Measurements from ENCODE around the gene CFAP54.
"Not testable (repeated sequence)": the region's sequence is repeated elsewhere in the genome, so short reads cannot be mapped to it uniquely, and the experiment has no call there.

CFAP54 gene, protein sequence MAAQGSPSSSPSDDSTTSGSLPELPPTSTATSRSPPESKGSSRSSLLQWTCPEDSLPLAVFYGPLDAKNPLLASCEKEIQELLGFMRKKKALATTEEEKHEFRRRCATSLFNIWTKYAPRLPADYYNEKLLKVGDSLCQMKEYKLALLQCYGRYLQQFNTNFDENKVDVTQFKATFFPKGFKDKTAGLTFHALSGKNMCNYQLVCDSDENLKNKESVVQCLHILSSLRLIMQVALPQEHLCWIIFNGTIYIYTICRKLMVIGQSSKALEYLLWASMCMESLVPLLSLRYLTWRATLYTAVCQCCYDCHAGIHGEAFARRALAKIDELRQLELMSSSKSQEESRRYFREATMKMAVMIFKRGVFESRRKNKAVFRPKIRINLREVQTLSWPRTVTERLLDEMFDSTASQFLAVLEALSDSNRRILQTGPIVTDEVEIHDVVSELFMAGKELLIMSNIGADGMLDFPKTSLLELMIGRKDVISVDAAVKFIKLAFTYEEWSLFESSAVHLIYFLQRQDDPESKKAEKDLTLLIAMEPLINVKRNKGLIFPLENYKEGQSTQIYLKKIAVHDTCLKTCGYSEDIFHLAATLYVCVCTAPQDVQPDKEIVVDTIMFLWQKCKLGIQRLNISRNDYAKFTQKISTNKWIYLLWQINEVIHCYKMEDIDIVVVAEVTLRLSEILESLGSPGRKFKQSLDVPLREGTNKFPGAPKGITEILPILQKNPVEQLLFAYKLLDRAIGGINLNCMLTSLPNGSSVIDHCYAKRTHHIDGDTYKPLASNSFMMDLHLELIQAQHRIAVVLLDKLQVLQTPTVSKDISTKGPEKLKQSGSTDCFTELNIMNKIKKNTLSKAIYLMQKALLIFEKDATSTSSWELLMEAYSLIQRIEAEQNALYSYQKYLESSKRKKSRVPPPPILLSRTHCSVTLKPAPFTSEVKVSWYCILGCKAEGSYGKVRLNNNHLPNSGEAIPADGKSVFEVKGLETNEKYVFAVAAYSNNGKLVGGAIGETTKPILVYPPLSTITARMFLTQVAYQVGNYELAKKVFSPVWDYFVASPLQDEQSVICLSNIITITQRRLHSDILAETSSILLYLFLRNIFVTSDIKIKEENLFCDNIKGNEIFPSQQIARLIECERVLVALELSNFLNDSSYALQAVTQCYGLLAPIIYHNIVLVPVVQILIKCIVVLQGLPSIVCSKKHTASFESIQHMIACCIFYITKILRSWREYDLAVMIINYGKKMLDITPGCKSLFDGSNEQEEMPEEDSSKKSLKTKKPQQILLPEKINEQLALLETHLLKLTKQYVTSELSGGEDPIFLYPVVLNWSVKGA (N-terminal part only)

DNA sequence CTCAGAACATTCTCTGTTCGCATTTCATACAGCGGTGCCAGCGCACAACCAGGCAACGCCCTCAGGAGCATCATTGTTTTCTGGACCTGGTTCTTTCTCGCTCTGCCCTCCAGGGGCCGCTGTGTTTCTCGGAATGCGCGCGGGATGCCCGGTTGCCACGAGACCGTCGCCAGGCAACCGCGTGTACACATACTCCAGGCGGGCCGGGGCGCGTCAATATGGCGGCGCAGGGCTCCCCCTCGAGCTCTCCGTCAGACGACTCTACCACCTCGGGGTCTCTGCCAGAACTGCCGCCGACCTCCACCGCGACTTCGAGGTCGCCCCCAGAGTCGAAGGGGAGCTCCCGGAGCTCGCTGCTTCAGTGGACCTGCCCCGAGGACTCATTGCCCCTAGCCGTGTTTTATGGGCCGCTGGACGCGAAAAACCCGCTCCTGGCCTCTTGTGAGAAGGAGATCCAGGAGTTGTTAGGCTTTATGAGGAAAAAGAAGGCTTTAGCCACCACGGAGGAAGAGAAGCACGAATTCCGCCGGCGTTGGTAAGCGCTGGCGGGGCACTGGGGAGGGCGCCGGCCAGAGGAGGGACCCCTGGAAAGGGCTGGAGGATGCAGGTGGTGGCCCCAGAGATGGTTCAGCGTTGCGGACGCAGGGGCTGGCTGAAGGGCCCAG lies at the start of gene CFAP54:
Gene CFAP54, plus strand, starts transcription at position 186 of the 665 bp plus-strand sequence. Its CDS starts 33 bp downstream, at position 219.
- DNase-seq (ENCODE audit: low read depth in 1 of 2, low spot score in 1 of 2), result peak; percentile 90

DNA sequence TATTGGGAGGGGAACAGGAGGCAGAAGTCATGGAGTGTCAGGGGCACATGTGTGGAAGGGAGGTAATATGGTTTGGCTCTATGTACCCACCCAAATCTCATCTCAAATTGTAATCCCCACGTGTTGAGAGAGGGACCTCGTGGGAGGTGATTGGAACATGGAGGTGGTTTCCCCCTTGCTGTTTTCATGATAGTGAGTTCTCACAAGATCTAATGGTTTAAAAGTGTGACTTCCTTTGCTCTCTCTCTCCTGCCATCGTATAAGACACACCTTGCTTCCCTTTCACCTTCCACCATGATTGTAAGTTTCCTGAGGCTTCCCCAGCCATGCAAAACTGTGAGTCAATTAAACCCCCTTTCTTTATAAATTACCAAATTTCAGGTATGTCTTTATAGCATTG lies 47.6 kb upstream of the CFAP54 start:
- no peak for DNase-seq (ENCODE audit: low read depth in 1 of 2, low spot score in 1 of 2)

DNA sequence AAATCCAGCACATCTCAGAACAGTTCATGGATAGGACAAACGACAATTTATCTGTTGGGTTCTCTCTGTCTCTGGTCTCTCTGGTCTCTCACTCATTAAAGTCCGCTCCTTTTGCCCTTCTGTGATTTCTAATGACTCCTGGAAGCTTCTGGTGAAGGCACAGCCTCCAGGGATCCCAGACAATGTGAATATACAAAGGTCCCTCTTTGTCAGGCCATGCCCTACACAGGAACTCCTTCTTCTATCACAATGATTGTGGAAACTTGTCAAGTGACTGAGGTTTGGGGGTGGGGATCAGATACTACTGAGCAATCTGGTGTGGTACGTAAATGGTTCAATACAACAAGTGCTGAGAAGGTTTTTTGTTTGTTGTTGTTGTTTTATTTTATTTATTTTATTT lies 46.5 kb upstream of the CFAP54 start:
- no peak for DNase-seq (ENCODE audit: low read depth in 1 of 2, low spot score in 1 of 2)

DNA sequence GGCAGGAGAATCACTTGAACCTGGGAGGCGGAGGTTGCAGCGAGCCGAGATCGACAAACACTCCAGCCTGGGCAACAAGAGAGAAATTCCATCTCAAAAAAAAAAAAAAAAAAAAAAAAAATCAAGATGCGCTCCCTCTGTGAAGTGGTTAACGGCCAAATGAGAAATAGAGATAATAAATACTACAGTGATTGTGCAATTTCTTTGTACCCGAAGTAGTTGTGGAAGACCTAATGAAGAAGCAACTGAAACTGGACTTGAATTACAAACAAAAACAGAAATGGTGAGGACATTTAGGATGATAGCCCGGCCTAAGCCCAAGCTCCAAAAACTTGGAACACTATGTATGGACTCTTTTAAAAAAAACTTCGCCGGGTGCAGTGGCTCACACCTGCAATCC lies 45.0 kb upstream of the CFAP54 start:
- DNase-seq (ENCODE audit: low read depth in 1 of 2, low spot score in 1 of 2), result no peak

DNA sequence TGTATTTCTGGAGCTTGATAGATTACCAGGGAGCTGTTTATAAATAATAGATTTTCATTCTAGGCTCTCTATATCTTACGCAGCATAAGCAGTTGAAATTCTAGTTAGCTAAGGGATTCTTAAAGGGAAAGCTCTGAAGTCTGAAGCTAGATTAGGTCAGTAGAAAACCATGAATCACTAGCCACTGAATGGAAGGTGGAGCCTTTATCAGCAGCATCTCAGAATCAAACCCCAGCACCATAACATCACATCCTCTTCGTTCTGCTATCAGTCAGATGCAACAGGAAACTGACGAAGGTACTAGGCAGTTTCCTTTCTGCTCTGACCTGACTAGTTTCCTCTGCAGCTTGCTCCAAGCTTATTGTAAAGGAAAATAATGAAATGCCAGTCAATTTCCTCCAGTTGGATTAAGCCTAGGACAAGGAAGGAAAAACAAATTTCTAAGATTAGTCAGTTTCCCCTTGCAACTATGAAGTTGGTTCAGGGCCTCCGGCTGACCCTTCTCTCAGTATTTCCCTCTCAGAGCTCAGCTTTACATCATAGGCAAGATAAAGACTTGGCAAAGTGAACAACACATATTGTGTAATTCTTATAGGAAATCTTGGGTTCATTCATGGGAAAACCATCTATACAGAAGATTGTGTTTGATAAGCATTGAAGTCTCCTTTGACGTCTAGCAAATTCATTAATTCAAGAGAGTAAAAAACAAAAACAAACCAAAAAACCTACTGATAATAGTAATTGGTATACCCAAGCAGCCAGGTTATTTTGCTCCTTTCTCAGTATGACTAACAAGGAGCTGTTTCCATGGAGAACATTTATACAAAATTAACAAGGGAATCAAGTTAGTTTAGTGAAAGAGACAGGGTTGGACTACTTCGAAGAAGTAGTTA lies 43.4 kb upstream of the CFAP54 start:
- peak in 1 of 2 donors; percentile 27 for DNase-seq (ENCODE audit: low read depth in 1 of 2, low spot score in 1 of 2)

DNA sequence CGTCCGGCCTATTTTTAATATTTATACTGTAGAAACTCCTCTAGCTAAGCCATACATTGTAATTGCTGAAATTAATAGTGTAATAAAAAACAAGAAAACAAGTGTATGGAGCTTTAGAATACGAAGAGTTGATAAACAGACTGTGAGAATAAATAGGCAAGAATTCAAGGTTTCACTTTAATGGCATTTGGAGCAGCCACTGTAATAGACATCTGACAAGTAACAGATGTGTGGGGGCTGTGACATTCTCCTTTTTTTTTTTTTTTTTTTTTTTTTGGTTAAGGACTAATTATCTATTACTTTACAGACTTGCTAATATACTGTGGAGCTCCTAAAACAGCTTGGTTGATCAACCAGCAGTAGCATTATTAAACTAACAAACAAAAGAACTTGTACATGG lies 42.1 kb upstream of the CFAP54 start:
- no peak for DNase-seq (ENCODE audit: low read depth in 1 of 2, low spot score in 1 of 2)

DNA sequence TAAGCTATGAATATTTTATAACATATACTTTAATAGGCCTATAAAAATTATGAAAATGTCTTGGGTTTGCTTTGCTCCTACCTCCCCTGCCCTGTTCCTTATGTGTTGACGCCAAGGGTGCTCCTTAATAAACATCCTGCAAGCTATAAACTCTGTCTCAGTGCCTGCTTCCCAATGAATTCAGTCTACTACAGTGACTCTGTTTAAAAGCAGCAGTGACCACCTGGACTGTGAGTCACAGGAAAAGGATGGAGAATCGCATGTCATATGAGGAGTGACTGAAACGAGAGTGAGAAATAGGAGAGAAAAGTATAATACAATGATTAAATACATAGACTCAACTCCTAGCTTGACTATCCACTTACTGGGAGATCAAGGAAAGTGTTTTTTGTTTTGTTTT lies 41.1 kb upstream of the CFAP54 start:
- DNase-seq (ENCODE audit: low read depth in 1 of 2, low spot score in 1 of 2), result no peak

DNA sequence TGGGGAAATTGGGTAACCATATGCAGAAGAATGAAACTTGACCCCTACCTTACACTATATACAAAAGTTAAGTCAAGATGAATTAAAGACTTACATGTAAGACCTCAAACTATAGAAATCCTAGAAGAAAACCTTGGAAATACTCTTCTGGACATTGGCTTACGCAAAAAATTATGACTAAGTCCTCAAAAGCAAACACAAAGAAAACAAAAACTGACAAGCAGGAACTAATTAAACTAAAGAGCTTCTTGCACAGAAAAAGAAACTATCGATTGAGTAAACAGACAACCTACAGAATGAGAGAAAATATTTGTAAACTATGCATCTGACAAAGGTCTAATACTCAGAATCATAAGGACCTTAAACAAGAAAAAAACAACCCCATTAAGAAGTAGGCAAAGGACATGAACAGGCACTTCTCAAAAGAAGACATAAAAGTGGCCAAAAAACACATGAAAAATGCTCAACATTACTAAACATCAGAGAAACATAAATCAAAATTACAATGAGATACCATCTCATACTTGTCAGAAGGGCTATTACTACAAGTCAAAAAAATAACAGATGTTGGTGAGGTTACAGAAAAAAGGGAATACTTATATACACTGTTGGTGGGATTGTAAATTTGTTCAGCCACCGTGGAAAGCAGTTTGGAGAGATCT lies 37.0 kb upstream of the CFAP54 start:
- DNase-seq (ENCODE audit: low read depth in 1 of 2, low spot score in 1 of 2), result no peak

DNA sequence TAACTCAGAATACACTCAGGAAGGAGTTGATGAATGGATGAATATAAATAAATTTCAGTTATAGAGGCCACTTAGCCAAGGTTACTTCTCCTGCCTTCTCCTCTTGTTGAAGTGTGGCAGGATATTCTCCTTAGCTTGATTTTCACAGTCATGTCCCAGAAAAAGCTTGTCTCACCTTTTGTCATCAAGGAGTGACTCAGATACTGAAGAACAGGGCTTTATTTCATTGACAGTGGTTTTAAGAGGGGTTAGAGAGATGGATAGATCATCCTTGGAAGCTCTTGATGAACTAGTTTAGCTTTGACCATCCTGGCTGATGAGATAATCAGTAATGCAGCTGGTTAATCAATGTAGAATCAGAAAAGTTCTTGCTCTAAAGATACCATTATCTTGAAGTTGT lies 35.0 kb upstream of the CFAP54 start:
- DNase-seq (ENCODE audit: low read depth in 1 of 2, low spot score in 1 of 2), result no peak

DNA sequence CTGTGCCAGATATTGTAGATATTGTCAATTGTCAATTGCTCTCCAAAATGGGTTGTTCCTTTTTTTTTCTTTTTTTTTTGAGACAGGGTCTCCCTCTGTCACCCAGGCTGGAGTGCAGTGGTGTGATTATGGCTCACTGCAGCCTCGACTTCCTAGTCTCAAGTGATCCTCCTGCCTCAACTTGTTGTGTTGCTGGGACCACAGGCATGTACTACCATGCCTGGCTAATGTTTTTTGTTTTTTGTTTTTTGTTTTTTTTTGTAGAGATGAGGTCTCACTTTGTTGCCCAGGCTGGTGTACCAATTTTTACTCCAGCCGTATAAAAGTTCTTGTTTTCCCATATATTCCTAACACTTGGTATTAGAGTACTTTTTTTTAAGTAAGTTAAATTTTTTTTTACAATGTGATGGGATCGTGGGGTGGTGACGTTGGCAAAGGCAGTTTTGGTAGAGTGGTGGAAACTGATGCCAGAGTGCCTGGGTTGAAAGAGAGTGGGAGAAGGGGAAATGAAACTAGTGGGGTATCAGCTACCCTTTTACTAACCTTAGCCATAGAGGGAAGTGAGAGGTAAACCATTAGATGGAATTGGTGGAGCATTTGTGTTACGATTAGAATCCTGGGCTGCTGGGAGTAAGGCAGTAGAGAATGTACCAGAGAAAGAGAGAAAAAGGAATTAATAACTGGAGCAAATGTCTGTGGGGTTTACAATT lies 33.0 kb upstream of the CFAP54 start:
- DNase-seq (ENCODE audit: low read depth in 1 of 2, low spot score in 1 of 2), result no peak

DNA sequence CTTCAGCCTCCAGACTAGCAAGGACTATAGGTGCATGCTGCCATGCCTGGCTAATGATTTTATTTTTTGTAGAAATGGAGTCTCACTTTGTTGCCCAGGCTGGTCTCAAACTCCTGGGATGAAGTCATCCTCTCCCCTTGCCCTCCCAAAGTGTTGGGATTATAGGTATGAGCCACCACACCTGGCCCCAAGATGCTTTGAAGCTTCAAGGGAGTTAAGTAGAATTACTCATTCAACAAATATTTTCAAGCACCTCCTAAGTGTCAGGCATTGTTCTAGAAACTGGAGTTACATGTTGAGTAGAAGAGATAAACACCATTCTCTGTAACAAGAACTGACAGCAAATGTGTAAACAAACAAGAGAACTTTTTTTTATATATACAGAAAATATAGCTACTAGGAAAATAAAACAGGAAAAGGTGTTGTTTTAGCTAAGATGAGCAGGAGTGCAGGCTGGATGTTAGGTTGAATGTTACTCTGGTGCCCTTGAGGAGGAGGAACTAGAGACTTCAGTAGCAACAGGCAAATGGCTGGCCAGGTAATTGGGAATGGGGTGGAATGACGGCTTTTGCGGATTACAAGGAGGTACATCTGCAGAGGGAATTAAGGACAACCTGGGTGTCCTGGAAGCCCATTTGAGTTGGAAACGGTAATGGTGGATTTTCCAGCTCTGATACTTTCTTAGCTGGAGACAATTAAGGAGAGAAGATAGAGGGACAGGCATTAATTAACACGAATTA lies 32.0 kb upstream of the CFAP54 start:
- no peak for DNase-seq (ENCODE audit: low read depth in 1 of 2, low spot score in 1 of 2)

DNA sequence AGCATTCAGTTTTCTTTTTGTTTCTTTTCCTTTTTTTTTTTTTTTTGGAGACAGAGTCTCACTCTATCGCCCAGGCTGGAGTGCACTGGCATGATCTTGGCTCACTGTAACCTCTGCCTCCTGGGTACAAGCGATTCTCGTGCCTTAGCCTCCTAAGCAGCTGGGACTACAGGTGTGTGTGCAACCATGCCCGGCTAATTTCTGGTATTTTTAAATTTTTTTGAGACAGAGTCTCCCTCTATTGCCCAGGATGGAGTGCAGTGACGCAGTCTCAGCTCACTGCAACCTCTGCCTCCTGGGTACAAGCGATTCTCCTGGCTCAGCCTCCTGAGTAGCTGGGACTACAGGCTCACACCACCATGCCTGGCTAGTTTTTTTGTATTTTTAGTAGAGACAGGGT lies 30.1 kb upstream of the CFAP54 start:
- not testable (repeated sequence) for DNase-seq (ENCODE audit: low read depth in 1 of 2, low spot score in 1 of 2)

DNA sequence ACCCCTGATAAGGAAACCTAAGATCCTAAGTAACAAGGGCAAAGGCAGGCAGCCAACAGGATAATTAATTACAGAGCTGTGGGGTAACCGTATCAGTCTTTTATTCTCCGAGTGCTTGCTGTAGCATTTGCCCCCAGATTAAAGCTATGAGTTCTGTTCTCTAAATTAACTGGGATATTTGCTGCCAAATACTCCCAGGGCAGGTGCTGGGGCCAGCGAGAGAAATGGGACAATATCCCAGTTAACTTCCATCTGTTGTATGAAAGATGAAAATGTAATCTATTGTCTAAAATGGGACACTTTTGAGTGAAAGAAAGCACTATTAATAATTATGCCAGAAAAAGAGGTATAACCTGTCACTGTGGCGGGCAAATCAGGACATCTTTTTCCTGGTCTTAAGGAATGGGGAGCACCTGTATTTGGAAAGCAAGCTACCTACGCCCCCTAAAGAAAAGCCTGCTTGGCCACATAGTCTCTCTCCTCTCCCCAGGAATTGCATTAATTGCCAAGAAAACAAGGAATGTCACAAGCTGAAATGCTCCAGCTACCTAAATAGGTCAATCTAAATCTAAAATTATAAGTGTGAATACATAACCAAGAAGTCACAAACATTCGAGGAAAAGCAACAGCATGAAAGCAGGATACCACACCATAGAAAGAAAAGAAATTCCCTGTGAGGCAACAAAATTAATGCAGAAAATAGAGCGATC lies 26.7 kb upstream of the CFAP54 start:
- no peak for DNase-seq (ENCODE audit: low read depth in 1 of 2, low spot score in 1 of 2)

DNA sequence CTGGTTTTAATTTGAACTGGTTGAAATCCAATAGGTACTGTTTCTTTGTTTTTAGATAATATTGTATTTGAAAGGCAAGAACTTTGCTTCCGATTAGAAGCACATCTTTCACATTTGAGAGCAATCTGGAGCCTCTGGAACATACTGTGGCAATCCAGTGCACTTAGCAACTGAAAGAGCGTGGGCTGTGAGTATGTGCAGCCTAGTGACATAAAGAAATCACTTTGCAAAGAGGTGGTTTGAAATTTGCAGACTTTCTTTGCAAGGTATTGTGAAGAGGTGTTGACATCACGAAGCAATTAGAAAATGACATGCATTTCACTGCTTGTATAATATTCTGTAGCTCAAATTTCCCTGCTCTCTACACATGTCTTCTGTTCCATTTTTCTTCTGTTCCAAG lies 23.5 kb upstream of the CFAP54 start:
- DNase-seq (ENCODE audit: low read depth in 1 of 2, low spot score in 1 of 2), result no peak

DNA sequence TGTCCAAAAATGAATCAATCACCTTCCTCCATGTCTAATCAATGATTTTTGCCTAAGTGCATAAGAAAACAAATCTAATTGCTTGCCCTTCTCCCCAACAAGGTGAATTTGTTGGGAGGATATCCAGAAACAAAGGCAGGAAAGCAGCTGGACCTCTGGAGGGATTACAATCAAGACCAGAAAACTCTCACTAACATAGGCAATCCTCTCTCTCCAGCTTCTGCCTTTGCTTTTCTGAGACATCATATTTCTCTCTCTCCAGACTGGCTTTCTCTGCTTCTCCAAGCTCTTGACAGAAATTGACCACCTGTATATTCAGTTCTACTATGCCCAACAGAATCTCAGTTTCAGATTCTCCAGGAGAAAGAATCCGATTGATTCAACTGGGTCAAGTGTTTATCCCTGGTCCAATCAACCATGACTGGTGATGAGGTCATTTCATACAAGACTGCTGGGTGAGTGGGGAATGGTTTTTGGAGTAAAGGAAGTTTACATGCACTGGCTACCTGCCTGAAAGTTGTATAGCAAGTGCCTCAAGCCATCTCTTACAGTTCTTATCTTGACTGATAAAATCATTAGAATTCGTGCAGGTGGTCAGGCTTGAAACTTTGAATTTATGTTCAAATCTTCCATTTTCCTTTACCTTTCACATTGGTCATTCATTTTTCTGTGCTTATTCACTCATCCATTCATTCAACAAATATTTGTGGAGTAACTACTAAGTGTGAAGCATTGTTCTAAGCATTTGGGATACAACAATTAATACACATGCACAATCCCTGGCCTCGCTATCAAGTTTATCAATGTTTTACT lies 22.2 kb upstream of the CFAP54 start:
- no peak for DNase-seq (ENCODE audit: low read depth in 1 of 2, low spot score in 1 of 2)

DNA sequence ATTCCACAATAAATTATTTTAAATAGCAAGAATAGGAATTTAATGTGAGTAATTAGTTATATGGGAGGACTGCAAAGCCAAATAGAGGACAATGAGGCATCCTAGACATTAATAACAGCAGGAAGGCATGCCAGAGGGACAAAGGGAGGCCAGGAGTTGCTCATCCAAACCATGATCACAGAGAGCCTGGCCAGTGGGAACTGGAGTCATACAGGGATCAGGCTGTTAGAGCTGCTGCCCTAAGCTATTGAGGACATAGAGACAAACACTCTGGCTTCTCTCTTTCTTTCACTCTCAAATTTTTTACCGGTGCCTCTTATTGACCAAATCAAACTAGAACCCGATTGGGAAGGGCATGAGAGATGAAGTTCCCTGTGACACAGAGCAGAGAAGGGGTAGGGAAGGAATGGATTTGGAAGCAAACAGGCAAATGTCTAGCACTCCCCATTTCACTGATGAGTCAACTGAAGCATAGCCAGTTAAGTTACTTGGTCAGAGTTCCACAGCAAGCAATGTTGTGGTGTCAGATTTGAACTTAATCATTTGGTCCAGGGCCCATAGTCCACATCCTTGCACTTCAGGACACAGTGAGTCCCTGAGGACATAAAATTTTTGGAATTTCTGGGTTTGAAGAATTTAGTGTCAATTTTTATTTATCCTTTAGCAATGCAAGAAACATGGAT lies 17.9 kb upstream of the CFAP54 start:
- DNase-seq (ENCODE audit: low read depth in 1 of 2, low spot score in 1 of 2), result no peak

All from stimulated activated CD4-positive, alpha-beta T cell treated with anti-CD3 and anti-CD28 coated beads, Interleukin-15, amount 100 ng/mL, for 1 hour (primary cell).